Tibial nerve (tissue), 4 donors: Measurements from ENCODE around the gene ERCC1.

Experiments used
- EP300 ChIP-seq, 2 donors: sonication (generic); formaldehyde crosslinking; IDR thresholded peaks; one replicate each; pipeline ENCODE4 v1.6.1; 2017; ENCODE audit warnings: antibody characterized with exemption in 2 of 2, mild to moderate bottlenecking in 1 of 2
- POLR2A ChIP-seq, 2 donors: fragments of 450-650 bp; IDR thresholded peaks; one replicate each; pipeline ENCODE4 v1.6.1; 2017; ENCODE audit warnings: antibody characterized with exemption in 2 of 2, mild to moderate bottlenecking in 2 of 2, moderate library complexity in 2 of 2
- TF ChIP-seq, protein P1 (sequence below), 5 experiments: fragments of 200-600 bp in 3 of 5; fragments of 450-650 bp in 2 of 5; sonication (generic) in 3 of 5; IDR thresholded peaks; one replicate each; pipeline ENCODE4 v1.5.1; 2016 to 2019; ENCODE audit warnings: antibody characterized with exemption in 5 of 5, mild to moderate bottlenecking in 3 of 5, moderate library complexity in 2 of 5

DNA sequence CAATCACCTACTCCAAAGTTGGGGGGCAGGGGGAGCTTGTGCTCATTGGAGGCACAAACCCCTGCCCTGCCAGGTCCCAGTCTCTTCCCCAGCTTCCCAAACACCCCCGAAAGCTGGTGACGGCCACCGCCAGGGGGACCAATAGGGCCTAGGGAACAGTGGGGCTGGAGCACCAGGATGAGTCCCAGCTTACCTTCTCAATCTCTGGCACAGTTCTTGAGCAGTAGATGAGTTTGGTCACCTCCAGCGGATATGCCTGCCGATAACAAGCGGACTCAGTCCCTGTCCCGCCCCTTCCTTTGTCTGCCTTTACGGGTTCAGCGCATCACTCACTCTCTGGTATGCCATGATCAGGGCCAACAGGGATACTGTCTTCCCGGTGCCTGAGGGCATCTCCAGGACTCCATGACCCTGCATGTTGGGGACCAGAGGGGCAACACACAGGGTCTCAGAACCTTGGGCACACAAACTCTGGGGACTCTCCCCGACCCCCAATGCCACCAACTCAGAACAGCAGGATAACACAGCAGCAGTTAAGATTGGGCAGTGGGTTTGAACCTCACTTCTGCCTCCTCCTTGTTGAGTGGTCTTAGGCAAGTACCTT lies 54.9 kb downstream of the ERCC1 start:
- TF ChIP-seq EP300 (IDR thresholded peaks at IDR 0.05) (no peak), POLR2A (IDR thresholded peaks at IDR 0.05) (no peak)
- TF ChIP-seq, protein P1, sequence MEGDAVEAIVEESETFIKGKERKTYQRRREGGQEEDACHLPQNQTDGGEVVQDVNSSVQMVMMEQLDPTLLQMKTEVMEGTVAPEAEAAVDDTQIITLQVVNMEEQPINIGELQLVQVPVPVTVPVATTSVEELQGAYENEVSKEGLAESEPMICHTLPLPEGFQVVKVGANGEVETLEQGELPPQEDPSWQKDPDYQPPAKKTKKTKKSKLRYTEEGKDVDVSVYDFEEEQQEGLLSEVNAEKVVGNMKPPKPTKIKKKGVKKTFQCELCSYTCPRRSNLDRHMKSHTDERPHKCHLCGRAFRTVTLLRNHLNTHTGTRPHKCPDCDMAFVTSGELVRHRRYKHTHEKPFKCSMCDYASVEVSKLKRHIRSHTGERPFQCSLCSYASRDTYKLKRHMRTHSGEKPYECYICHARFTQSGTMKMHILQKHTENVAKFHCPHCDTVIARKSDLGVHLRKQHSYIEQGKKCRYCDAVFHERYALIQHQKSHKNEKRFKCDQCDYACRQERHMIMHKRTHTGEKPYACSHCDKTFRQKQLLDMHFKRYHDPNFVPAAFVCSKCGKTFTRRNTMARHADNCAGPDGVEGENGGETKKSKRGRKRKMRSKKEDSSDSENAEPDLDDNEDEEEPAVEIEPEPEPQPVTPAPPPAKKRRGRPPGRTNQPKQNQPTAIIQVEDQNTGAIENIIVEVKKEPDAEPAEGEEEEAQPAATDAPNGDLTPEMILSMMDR (IDR thresholded peaks at IDR 0.05) = no peak
